NCI-H82 treated with DMSO at 0.1 percent for 48 hours (cell line): Measurements from ENCODE around the gene SLC41A2.
"Not testable (repeated sequence)": the region's sequence is repeated elsewhere in the genome, so short reads cannot be mapped to it uniquely, and the experiment has no call there.

ENCODE experiments used
- DNase-seq: peaks from one replicate; lab custom pipeline; 2025; ENCODE audit not compliant: unreplicated experiment; lab: John Stamatoyannopoulos, UW

The SLC41A2 gene

DNA sequence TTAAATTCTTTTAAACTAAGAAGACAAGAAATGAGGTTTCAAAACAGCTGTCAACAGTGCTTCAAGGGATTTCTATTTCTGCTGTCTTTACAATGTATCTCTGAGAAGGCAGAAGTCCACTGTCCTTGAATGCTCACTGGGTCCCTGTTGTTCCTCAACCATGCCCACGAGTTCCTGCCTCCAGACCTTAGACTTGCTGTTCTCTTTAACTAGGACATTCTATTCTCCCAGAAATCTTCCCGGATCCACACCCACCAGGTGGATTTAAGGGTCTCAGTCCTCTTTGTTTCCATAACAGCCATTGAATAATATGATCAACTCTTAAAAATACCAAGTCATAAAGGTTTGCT, 6.7 kb upstream of the SLC41A2 start:
- no peak for DNase-seq

DNA sequence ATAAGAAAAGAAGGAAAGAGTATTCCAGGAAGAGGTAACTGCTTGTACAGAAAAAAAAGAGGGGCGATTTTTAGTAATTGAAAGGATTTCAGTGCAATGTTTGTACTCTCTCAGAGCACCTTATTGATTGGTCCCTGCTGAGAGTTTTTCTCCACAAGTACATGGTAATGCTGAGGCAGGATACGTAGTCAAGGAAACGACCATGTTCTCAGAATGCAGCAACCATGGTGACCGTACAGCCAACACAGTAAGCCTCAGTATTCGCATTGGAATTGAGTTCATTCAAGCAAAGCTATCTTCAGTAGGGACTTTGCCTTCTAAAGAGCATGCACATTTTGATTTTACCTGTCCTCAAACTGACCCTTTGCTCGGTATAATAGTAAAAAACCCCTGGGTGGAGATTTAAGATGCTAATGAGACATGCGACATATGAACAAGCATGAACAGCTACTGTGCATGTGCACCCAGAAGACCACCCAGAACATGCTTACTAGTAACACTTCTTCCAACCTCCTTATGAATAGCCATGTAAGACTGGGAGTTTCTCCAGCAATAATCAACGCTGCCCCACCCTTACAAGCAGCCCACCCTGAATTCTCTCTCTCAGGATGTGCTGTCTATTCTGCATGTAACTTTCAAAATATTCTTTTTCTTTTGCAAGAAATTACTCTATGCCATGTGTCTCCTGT, 6.2 kb upstream of the SLC41A2 start:
- no peak for DNase-seq

DNA sequence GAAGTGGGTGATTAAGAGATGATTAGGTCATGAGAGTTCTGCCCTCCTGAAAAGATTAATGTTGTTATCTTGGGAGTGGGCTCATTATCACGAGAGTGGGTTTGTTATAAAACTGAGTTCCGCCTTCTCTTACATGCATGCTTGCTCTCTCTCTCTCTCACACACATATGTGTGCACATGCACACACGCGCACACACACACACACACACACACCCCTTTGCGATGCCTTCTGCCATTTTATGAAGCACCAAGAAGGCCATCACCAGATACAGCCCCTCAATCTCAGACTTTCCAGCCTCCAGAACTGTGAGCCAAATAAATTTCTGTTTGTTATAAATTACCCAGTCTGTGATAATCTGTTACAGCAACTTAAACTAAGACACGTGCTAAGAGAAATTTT, 5.7 kb upstream of the SLC41A2 start:
- peak; percentile 12 for DNase-seq

- no peak for DNase-seq
These were observed 2.4 kb upstream of the SLC41A2 start for GRCh38 chr12:104960464-104960863.

GRCh38 chr12:104959335-104959841, 1.3 kb upstream of the SLC41A2 start:
- no peak for DNase-seq

DNA sequence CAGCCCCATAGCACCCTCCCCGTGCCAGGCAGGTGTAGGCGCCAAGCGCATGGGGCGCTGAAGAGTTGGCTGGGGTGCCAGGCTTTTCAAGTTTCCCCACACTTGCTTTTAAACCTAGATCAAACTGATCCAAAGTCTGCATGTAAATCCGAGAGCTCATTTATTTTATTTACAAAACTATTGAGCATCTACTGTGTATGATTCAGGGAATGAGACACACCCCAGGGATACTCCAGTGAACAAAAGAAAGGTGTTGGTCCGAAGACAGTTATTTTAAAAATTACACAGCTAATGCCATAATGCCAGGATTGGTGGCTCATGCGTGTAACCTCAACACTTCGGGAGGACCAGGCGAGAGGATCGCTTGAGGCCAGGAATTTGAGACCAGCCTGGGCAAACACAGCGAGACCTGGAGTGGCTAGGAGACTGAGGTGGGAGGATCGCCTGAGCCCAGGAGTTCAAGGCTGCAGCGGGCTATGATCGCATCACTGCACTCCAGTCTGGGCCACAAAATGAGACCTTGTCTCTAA, 780 bp upstream of the SLC41A2 start:
- DNase-seq, result no peak

- no peak for DNase-seq
These were observed 430 bp downstream of the SLC41A2 start for GRCh38 chr12:104957719-104958000.

DNA sequence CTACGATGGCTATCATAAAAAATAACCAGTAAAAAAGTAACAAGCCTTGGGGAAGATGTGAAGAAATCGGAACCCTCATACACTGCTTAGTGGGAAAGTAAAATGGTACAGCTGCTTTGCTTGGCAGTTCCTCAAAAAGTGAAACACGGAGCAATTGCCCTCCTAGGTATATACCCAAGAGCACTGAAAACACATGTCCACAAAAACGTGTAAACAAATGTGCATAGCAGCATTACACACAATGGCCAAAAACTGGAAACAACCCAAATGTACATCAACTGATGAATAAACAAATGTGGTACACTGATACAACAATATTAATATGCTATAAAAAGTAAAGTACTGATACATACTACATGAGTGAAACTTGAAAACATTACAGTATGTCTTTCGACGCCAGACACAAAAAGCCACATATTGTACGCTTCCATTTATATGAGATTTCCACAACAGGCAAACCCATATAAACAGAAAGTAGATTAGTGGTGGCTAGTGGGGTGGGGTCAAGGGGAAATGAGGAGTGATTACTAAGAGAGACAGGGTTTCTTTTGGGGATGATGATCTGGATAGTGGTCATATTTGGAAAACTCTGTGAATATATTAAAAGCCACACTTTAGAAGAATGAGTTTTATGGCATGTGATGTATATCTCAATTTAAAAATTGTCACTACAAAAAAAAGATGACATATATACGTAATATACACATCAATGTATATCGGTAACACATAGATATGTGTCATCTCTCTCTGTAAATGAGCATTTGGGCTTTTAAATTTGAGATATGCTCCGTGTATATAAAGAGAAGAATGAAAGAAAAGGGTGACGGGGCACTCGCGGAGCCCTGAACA, 996 bp downstream of the SLC41A2 start:
- DNase-seq, result no peak

- no peak for DNase-seq
These were observed 2.4 kb downstream of the SLC41A2 start for GRCh38 chr12:104955703-104956102.

DNA sequence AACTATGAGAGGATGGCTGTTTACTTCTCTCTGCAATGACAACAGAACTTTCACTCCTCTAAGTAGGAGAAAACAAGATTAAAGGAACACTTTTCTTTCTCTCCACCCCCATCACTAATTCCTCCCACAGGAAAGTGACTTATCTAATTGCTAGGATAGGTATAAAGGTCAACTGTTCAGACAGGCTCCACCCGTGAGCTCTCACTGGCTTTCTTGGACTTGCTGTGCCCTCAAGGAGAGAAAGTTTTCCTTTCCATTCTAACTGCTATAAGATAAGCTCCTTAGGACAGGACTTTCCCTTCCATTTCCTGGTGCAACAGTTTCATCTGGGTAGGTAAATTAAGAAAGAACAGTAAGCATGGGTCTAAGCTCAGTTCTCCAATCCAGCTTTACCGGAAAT, 4.8 kb downstream of the SLC41A2 start:
- peak; percentile 74 for DNase-seq

GRCh38 chr12:104952816-104953215, 5.3 kb downstream of the SLC41A2 start:
- DNase-seq, result no peak

GRCh38 chr12:104951759-104952509, 6.2 kb downstream of the SLC41A2 start:
- no peak for DNase-seq

DNA sequence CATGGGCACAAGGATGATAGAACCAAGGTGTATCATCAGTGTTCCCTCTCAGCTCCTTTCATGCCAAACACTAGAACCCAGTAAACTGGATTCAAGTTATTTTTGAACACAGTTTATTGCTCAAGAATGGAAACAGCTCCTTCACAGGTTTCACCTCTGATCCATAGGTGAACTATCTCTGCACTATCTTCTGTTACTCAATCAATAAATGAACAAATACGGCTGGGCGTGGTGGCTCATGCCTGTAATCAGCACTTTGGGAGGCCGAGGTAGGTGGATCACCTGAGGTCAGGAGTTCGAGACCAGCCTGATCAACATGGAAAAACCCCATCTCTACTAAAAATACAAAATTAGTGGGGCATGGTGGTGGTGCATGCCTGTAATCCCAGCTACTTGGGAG, 9.4 kb downstream of the SLC41A2 start:
- DNase-seq, result not testable (repeated sequence)

- DNase-seq, result no peak
These were observed 13.8 kb downstream of the SLC41A2 start for GRCh38 chr12:104944252-104944651.

DNA sequence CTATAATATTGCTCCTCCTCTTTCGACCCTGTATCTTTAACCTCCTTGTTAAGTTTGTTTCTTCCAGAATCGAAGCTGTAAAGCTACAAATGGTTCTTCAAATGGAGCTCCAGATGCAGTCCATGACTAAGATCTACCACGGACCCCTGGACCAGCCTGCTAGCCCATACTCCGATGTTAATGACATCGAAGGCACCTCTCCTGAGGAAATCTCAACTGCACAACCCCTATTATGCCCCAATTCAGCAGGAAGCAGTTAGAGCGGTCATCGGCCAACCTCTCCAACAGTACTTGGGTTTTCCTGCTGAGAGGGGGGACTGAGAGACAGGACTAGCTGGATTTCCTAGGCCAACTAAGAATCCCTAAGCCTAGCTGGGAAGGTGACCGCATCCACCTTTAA, 14.7 kb downstream of the SLC41A2 start:
- DNase-seq, result not testable (repeated sequence)

- no peak for DNase-seq
These were observed 16.0 kb downstream of the SLC41A2 start for GRCh38 chr12:104942075-104942474.

- no peak for DNase-seq
These were observed 16.6 kb downstream of the SLC41A2 start for GRCh38 chr12:104941454-104941853.

GRCh38 chr12:104939089-104939488, 19.0 kb downstream of the SLC41A2 start:
- no peak for DNase-seq

GRCh38 chr12:104938371-104938770, 19.7 kb downstream of the SLC41A2 start:
- no peak for DNase-seq

DNA sequence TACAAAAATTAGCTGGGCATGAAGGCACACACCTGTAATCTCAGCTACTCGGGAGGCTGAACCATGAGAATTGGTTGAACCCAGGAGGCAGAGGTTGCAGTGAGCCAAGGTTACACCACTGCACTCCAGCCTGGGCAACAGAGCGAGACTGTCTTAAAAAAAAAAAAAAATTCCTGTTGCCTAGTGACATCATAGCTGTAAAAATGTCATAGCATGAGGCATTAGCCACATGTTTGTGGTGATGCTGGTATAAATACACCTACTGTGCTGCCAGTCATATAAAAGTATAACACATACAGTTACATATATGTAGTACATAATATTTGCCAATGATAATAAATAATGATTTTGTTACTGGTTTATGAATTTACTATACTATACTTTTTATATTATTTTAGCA, 22.2 kb downstream of the SLC41A2 start:
- DNase-seq, result no peak

- DNase-seq, result no peak
These were observed 24.3 kb downstream of the SLC41A2 start for GRCh38 chr12:104933778-104934177.

DNA sequence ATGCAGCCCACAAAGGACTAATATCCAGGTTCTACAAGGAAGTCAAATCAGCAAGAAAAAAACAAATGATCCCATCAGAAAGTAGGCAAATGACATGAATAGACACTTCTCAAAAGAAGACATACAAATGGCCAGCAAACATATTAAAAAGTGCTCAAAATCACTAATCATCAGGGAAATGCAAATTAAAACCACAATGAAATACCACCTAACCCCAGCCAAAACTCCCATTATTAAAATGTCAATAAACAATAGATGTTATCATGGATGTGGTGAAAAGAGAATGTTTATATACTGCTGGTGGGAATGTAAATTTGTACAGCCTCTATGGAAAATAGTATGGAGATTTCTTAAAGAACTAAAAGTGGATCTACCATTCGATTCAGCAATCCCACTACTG, 25.0 kb downstream of the SLC41A2 start:
- DNase-seq, result no peak
